HT1080 (cell line): ENCODE data around the gene FNDC10. TPM values are rescaled to one million over a fixed set of nuclear protein-coding genes. Genes with fewer than 3 reads are reported as not detected.
"Not testable (repeated sequence)": the region's sequence is repeated elsewhere in the genome, so short reads cannot be mapped to it uniquely, and the experiment has no call there.

Source experiments
- DNase-seq: peaks from one replicate; pipeline ENCODE4 v3.0.0-alpha.2; 2015; ENCODE audit warnings: low read depth
- total RNA-seq: library from RNA; depleted of rRNA; stranded (reverse); fragments of >200 nt; shearing (Covaris generic); gene quantifications from 2 replicates; pipeline ENCODE4 v1.2.3, GENCODE V29; 2014

FNDC10 gene
- total RNA-seq, 1 experiment from 2014 or later: 0.66 TPM

GRCh38 chr1:1599030-1599934, 653 bp downstream of the FNDC10 start:
- DNase-seq: no peak

- no peak for DNase-seq
Observed at GRCh38 chr1:1598720-1599029, 1.3 kb downstream of the FNDC10 start.

- no peak for DNase-seq
Observed at GRCh38 chr1:1598051-1598719, 1.8 kb downstream of the FNDC10 start.

GRCh38 chr1:1597275-1597930, 2.5 kb downstream of the FNDC10 start:
- DNase-seq: no peak

GRCh38 chr1:1596493-1597274, 3.3 kb downstream of the FNDC10 start:
- DNase-seq: no peak

- DNase-seq: not testable (repeated sequence)
Observed at GRCh38 chr1:1595341-1595740, 4.6 kb downstream of the FNDC10 start.

GRCh38 chr1:1594602-1595260, 5.2 kb downstream of the FNDC10 start:
- DNase-seq: no peak

GRCh38 chr1:1593834-1594601, 5.9 kb downstream of the FNDC10 start:
- no peak for DNase-seq

GRCh38 chr1:1591452-1591851, 8.5 kb downstream of the FNDC10 start:
- peak; percentile 48 for DNase-seq

- DNase-seq: no peak
Observed at GRCh38 chr1:1583347-1584010, 16.5 kb downstream of the FNDC10 start.

GRCh38 chr1:1582585-1583346, 17.2 kb downstream of the FNDC10 start:
- DNase-seq: no peak

GRCh38 chr1:1578371-1578940, 21.5 kb downstream of the FNDC10 start:
- no peak for DNase-seq

GRCh38 chr1:1577367-1578011, 22.4 kb downstream of the FNDC10 start:
- DNase-seq: no peak

GRCh38 chr1:1574721-1575537, 25.0 kb downstream of the FNDC10 start, which contains the start of gene SSU72:
Gene SSU72 (minus strand): TSS chr1:1574863. CDS start chr1:1574557, 306 bp downstream.
- DNase-seq: peak; percentile 83

GRCh38 chr1:1573843-1574720, 25.9 kb downstream of the FNDC10 start:
- DNase-seq: peak; percentile 56

- DNase-seq: no peak
Observed at GRCh38 chr1:1569341-1569740, 30.6 kb downstream of the FNDC10 start.
